Choroid plexus epithelial cell (primary cell): ENCODE data around the gene TMEM116.

ENCODE experiments used
- DNase-seq: peaks from one replicate; pipeline ENCODE4 v3.0.0-alpha.2; 2010; ENCODE audit warnings: low read depth
- H3K4me3 ChIP-seq: 2 replicates; pipeline ENCODE4 v1.5.1; 2011; ENCODE audit warnings: low read depth, mild to moderate bottlenecking, control low read depth, low read length, moderate library complexity
- TF ChIP-seq, protein P1 (sequence below): conservative IDR thresholded peaks from 2 replicates; pipeline ENCODE4 v1.5.1; 2011; ENCODE audit warnings: low read depth, mild to moderate bottlenecking, control low read depth, inconsistent platforms, low read length, moderate library complexity

TMEM116 gene

GRCh38 chr12:111925171-111925570 is 87.8 kb downstream of the TMEM116 start:
- no peak for DNase-seq
- H3K4me3 ChIP-seq: no peak overlapping the region
- TF ChIP-seq, protein P1, sequence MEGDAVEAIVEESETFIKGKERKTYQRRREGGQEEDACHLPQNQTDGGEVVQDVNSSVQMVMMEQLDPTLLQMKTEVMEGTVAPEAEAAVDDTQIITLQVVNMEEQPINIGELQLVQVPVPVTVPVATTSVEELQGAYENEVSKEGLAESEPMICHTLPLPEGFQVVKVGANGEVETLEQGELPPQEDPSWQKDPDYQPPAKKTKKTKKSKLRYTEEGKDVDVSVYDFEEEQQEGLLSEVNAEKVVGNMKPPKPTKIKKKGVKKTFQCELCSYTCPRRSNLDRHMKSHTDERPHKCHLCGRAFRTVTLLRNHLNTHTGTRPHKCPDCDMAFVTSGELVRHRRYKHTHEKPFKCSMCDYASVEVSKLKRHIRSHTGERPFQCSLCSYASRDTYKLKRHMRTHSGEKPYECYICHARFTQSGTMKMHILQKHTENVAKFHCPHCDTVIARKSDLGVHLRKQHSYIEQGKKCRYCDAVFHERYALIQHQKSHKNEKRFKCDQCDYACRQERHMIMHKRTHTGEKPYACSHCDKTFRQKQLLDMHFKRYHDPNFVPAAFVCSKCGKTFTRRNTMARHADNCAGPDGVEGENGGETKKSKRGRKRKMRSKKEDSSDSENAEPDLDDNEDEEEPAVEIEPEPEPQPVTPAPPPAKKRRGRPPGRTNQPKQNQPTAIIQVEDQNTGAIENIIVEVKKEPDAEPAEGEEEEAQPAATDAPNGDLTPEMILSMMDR: no peak

DNA sequence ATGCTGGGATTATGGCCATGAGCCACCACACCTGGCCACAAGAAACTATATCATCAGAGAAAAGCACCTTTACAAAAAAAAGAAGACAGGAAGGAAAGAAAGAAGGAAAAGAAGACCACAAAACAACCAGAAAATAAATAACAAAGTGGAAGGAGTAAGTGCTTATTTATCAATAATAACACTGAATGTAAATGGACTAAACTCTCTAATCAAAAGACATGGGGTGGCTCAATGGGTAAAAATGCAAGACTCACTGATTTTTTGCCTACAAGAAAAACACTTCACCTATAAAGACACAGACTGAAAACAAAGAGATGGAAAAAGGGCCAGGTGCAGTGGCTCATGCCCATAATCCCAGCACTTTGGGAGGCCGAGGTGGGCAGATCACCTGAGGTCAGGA is 105.2 kb downstream of the TMEM116 start:
- DNase-seq: no peak
- no peak overlapping the region for H3K4me3 ChIP-seq
- TF ChIP-seq, protein P1: no peak

GRCh38 chr12:111905502-111905901 is 107.5 kb downstream of the TMEM116 start:
- TF ChIP-seq, protein P1: no peak
- no peak for DNase-seq
- no peak overlapping the region for H3K4me3 ChIP-seq

DNA sequence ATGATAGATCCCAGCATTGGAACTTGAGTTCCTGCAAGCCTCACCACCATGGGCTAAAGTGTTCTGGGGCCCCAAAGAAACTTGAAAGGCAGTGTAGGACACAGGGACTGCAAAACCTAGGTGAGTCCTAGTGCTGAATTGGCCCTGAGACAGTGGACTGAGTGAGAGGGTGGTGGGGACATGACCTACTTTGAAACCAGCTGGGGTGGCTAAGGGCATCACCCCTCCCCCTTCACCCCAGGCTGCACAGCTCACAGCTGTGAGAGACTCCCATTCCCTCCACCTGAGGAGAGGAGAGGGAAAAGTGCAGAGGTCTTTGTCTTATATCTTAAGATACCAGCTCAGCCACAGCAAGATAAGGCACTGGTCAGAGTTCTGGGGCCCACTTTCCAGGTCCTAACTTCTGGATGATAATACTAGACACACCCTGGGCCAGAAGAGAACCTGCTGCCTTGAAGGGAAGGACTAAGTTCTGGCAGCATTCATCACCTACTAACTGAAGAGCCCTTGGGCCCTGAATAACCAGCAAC is 108.5 kb downstream of the TMEM116 start:
- DNase-seq: no peak
- TF ChIP-seq, protein P1: no peak
- no peak overlapping the region for H3K4me3 ChIP-seq

- TF ChIP-seq, protein P1: no peak
- no peak overlapping the region for H3K4me3 ChIP-seq
- DNase-seq: no peak
Measured at GRCh38 chr12:111901182-111901581, 111.8 kb downstream of the TMEM116 start.

DNA sequence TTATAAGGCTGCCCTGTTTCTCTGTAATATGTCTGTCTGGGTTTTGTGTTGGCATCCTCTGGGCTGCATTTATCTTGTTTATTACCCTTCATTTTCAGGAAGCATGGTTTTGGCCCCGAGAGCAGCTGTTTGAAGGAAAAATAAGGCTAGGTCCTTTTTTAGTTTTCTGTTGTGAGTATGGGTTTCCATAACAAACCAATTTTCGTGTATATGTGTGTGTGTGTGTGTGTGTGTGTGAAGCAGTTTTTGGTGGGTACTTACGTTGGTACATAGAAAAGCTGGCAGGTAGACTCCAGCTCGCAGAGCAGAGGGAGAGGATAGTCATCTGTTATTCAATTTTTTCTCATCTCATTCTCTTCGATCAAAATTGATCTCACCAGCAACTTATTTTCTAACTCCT is 118.4 kb downstream of the TMEM116 start:
- TF ChIP-seq, protein P1: no peak

DNA sequence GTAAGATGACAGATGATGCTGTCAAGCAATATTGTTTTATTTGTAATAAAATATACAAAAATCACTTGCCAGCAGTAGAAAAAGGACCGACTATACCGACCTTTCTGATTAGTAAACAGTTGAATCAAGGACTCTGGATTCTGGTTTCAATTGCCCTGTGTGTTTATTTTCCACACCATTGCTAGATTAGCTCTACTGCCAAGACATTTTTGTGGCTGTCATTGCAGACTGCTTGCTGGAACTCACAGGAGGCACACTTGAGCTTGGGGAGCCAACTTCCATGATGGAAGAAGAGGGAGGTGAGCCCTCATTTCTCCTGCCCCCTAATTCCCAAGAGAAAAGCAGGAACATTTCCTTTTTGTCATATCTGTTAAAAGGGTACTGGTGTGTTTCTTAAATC is 119.7 kb downstream of the TMEM116 start:
- TF ChIP-seq, protein P1: no peak
- no peak for DNase-seq

More for the DNA sequence above, 118.4 kb downstream of the TMEM116 start:
- no peak for DNase-seq
- no peak overlapping the region for H3K4me3 ChIP-seq

More for the DNA sequence above, 119.7 kb downstream of the TMEM116 start:
- H3K4me3 ChIP-seq: no peak overlapping the region
